CD4-positive, alpha-beta T cell (primary cell): Measurements from ENCODE around the gene PIK3CG. TPM values are rescaled to one million over a fixed set of nuclear protein-coding genes. Genes with fewer than 3 reads are reported as not detected.
"Not testable (repeated sequence)": the region's sequence is repeated elsewhere in the genome, so short reads cannot be mapped to it uniquely, and the experiment has no call there.

Experiments used
- ATAC-seq: fragments of 200-7000 bp; cut with Tn5 transposase; one replicate; pipeline ENCODE4 v1.10.0; 2022; ENCODE audit warnings: mild to moderate bottlenecking; ENCODE audit not compliant: poor library complexity
- CTCF ChIA-PET: fragments of 350-600 bp; sonication (Branson Sonifier 250); formaldehyde crosslinking; loops from one replicate; lab custom pipeline; 2021; ENCODE audit warnings: antibody characterized with exemption, inconsistent platforms; lab: Charles Lee
- POLR2A ChIA-PET: fragments of 350-600 bp; sonication (Branson Sonifier 250); formaldehyde crosslinking; loops from one replicate; lab custom pipeline; 2021; ENCODE audit warnings: antibody characterized with exemption, inconsistent platforms; lab: Charles Lee
- DNase-seq, 14 experiments: peaks; one replicate each; pipeline ENCODE4 v3.0.0-alpha.2; 2013 to 2020; ENCODE audit warnings: mixed read lengths in 2 of 14
- H3K27ac ChIP-seq, 2 donors: one replicate each; pipeline versions ENCODE4 v1.5.1 to v1.7.0; 2013; ENCODE audit warnings: low read length in 2 of 2, low read depth in 1 of 2, mild to moderate bottlenecking in 1 of 2
- H3K27me3 ChIP-seq, 2 experiments: 1 replicate in 1 of 2; 2 replicates in 1 of 2; pipeline versions ENCODE4 v1.6.1 to v1.7.0; 2013; ENCODE audit warnings: low read length in 2 of 2, control low read depth in 1 of 2, mild to moderate bottlenecking in 1 of 2, moderate library complexity in 1 of 2; ENCODE audit not compliant: insufficient read depth in 2 of 2, control insufficient read depth in 1 of 2
- H3K36me3 ChIP-seq: one replicate; pipeline ENCODE4 v1.6.1; 2013; ENCODE audit warnings: low read length, control low read depth; ENCODE audit not compliant: insufficient read depth
- H3K4me1 ChIP-seq: one replicate; pipeline ENCODE4 v1.6.1; 2013; ENCODE audit warnings: low read length, control low read depth; ENCODE audit not compliant: insufficient read depth
- H3K4me3 ChIP-seq: one replicate; pipeline ENCODE4 v1.5.1; 2013; ENCODE audit warnings: mild to moderate bottlenecking, low read length, moderate library complexity
- H3K9me3 ChIP-seq, 2 experiments: 1 replicate in 1 of 2; 2 replicates in 1 of 2; pipeline versions ENCODE4 v1.6.1 to v1.7.0; 2013; ENCODE audit warnings: low read length in 2 of 2, mild to moderate bottlenecking in 2 of 2, control low read depth in 1 of 2, moderate library complexity in 1 of 2; ENCODE audit not compliant: control insufficient read depth in 1 of 2, insufficient read depth in 1 of 2
- H3K27ac Mint-ChIP-seq: one replicate; pipeline ENCODE4 v1.8.0; 2020; ENCODE audit warnings: mixed read lengths
- H3K27me3 Mint-ChIP-seq: one replicate; pipeline ENCODE4 v1.8.0; 2021; ENCODE audit warnings: mixed read lengths
- H3K36me3 Mint-ChIP-seq: one replicate; pipeline ENCODE4 v1.8.0; 2021; ENCODE audit warnings: low read depth, mixed read lengths
- H3K4me1 Mint-ChIP-seq: one replicate; pipeline ENCODE4 v1.8.0; 2021; ENCODE audit warnings: low read depth, mixed read lengths
- H3K4me3 Mint-ChIP-seq: one replicate; pipeline ENCODE4 v1.8.0; 2020; ENCODE audit warnings: mild to moderate bottlenecking, mixed read lengths
- H3K9me3 Mint-ChIP-seq: one replicate; pipeline ENCODE4 v1.8.0; 2020; ENCODE audit warnings: mixed read lengths
- CTCF ChIP-seq: fragments of 200-600 bp; IDR thresholded peaks from one replicate; pipeline ENCODE4 v1.8.0; 2022; ENCODE audit warnings: antibody characterized with exemption, mild to moderate bottlenecking
- intact Hi-C, 2 experiments: fragments of 100-400 bp; cut with DNase I in 1 of 2; cut with micrococcal nuclease in 1 of 2; formaldehyde crosslinking; loops; one replicate each; pipeline versions ENCODE4 v1.15.1 to v1.9.0; 2023 to 2025; cut with DNase I, micrococcal nuclease
- total RNA-seq, 174 experiments: library from RNA in 2 of 174; stranded (reverse) in 2 of 174; gene quantifications; one replicate each; pipeline ENCODE4 v1.2.3 and lab custom pipeline; 2021 to 2026

Gene PIK3CG
- total RNA-seq, 2 experiments from 2014 or later, result 20.8 to 21.2 TPM

- ChIA-PET POLR2A (no interaction called here), CTCF (no interaction called here)
- Mint-ChIP-seq H3K4me3 (no peak overlapping the region), H3K27ac (no peak overlapping the region), H3K9me3 (peaks cover 3% of the 10 kb centered on the region), H3K36me3 (peaks cover 99% of the 10 kb centered on the region), H3K27me3 (no peaks in the 10 kb centered on the region), H3K4me1 (peaks cover 29% of the 10 kb centered on the region)
- no peak overlapping the region for H3K4me3 ChIP-seq
- peaks cover 0 to 6% of the 10 kb centered on the region in 2 experiments for H3K9me3 ChIP-seq
- H3K36me3 ChIP-seq, result peaks cover 81% of the 10 kb centered on the region
- H3K27ac ChIP-seq, result no peak overlapping the region
- TF ChIP-seq CTCF, result no peak
- no peak for DNase-seq
- ATAC-seq, result no peak
- intact Hi-C loops, result no loop called here
- H3K27me3 ChIP-seq, result no peaks in the 10 kb centered on the region
- H3K4me1 ChIP-seq, result no peaks in the 10 kb centered on the region
Measured at GRCh38 chr7:106893591-106893990, 28.5 kb downstream of the PIK3CG start.

- ChIA-PET CTCF (no interaction called here), POLR2A (no interaction called here)
- no peak for TF ChIP-seq CTCF
- Histone ChIP-seq H3K27me3 (no peaks in the 10 kb centered on the region), H3K36me3 (peaks cover 67% of the 10 kb centered on the region), H3K4me3 (no peak overlapping the region), H3K27ac (no peak overlapping the region), H3K9me3 (peaks cover 0 to 6% of the 10 kb centered on the region in 2 experiments), H3K4me1 (no peaks in the 10 kb centered on the region)
- H3K36me3 Mint-ChIP-seq, result peaks cover 99% of the 10 kb centered on the region
- intact Hi-C loops, result no loop called here
- ATAC-seq (no peak), DNase-seq (peak in 2 of 14 experiments; percentile 17 to 20)
- H3K4me1 Mint-ChIP-seq, result peaks cover 46% of the 10 kb centered on the region
- H3K9me3 Mint-ChIP-seq, result peaks cover 3% of the 10 kb centered on the region
- H3K4me3 Mint-ChIP-seq, result no peak overlapping the region
- no peaks in the 10 kb centered on the region for H3K27me3 Mint-ChIP-seq
- no peak overlapping the region for H3K27ac Mint-ChIP-seq
Measured at GRCh38 chr7:106895246-106895864, 30.3 kb downstream of the PIK3CG start.

- Mint-ChIP-seq H3K9me3 (peaks cover 3% of the 10 kb centered on the region), H3K36me3 (peaks cover 99% of the 10 kb centered on the region), H3K4me3 (no peak overlapping the region), H3K27me3 (no peaks in the 10 kb centered on the region), H3K4me1 (peaks cover 50% of the 10 kb centered on the region), H3K27ac (no peak overlapping the region)
- Histone ChIP-seq H3K36me3 (peaks cover 59% of the 10 kb centered on the region), H3K27me3 (no peaks in the 10 kb centered on the region), H3K4me1 (no peaks in the 10 kb centered on the region), H3K4me3 (no peak overlapping the region), H3K27ac (no peak overlapping the region), H3K9me3 (peaks cover 0 to 6% of the 10 kb centered on the region in 2 experiments)
- ATAC-seq (no peak), DNase-seq (no peak)
- CTCF ChIA-PET, result no interaction called here
- intact Hi-C loops, result no loop called here
- TF ChIP-seq CTCF, result no peak
- POLR2A ChIA-PET, result no interaction called here
Measured at GRCh38 chr7:106896231-106896630, 31.1 kb downstream of the PIK3CG start.

GRCh38 chr7:106897553-106897952 lies 32.5 kb downstream of the PIK3CG start:
- H3K27ac Mint-ChIP-seq, H3K9me3 Mint-ChIP-seq, H3K9me3 ChIP-seq, ATAC-seq, H3K27ac ChIP-seq, H3K4me3 Mint-ChIP-seq, H3K4me1 ChIP-seq, H3K27me3 Mint-ChIP-seq, H3K27me3 ChIP-seq, POLR2A ChIA-PET, DNase-seq, CTCF ChIA-PET, intact Hi-C loops, H3K4me3 ChIP-seq: not testable (repeated sequence)
- Mint-ChIP-seq H3K4me1 (peaks cover 60% of the 10 kb centered on the region), H3K36me3 (peaks cover 99% of the 10 kb centered on the region)
- H3K36me3 ChIP-seq, result peaks cover 46% of the 10 kb centered on the region

- H3K36me3 Mint-ChIP-seq, result peaks cover 88% of the 10 kb centered on the region
Measured at GRCh38 chr7:106898967-106899366, 33.9 kb downstream of the PIK3CG start.

More at GRCh38 chr7:106898967-106899366, 33.9 kb downstream of the PIK3CG start:
- H3K9me3 ChIP-seq, ATAC-seq, DNase-seq, H3K27me3 Mint-ChIP-seq, POLR2A ChIA-PET, intact Hi-C loops, H3K9me3 Mint-ChIP-seq, H3K27ac ChIP-seq, H3K4me3 Mint-ChIP-seq, H3K27me3 ChIP-seq, H3K4me3 ChIP-seq, H3K4me1 ChIP-seq, CTCF ChIA-PET: not testable (repeated sequence)
- Mint-ChIP-seq H3K27ac (peak overlapping the region; percentile 16), H3K4me1 (peaks cover 51% of the 10 kb centered on the region)
- peaks cover 32% of the 10 kb centered on the region for H3K36me3 ChIP-seq
